Panc1 (cell line): ENCODE measurements around the gene ATG9A. TPM values are rescaled to one million over a fixed set of nuclear protein-coding genes. Genes with fewer than 3 reads are reported as not detected.

Source experiments
- ATAC-seq: fragments of 200-7000 bp; cut with Tn5 transposase; 2 replicates; pipeline ENCODE4 v1.9.1; 2020; ENCODE audit warnings: mild to moderate bottlenecking, moderate library complexity
- BruUV-seq: library from RNA; stranded (reverse); fragments of 400-500 nt; replicated peaks from 2 replicates; lab custom pipeline; 2021; lab: Mats Ljungman, UMichigan
- CTCF ChIA-PET: fragments of 300-600 bp; sonication (Branson Sonifier 250); formaldehyde crosslinking; loops from one replicate; lab custom pipeline; 2022; ENCODE audit warnings: antibody characterized with exemption; lab: Charles Lee
- POLR2A ChIA-PET: fragments of 300-600 bp; sonication (Branson Sonifier 250); formaldehyde crosslinking; loops from one replicate; lab custom pipeline; 2022; ENCODE audit warnings: antibody characterized with exemption; lab: Charles Lee
- DNase-seq: peaks from one replicate; pipeline ENCODE4 v3.0.0-alpha.2; 2010; ENCODE audit warnings: low read depth, low spot score
- H3K27ac ChIP-seq: 2 replicates; pipeline ENCODE4 v1.5.1; 2011; ENCODE audit warnings: mild to moderate bottlenecking, low read length, inconsistent platforms
- H3K27me3 ChIP-seq: fragments of 200-500 bp; sonication (Bioruptor generic); 2 replicates; pipeline ENCODE4 v1.6.0; 2014; ENCODE audit warnings: low read length, inconsistent platforms; ENCODE audit not compliant: control insufficient read depth, insufficient read depth
- H3K36me3 ChIP-seq: fragments of 200-500 bp; sonication (Bioruptor generic); 2 replicates; pipeline ENCODE4 v1.5.1; 2014; ENCODE audit warnings: inconsistent platforms, mild to moderate bottlenecking, low read length, moderate library complexity; ENCODE audit not compliant: control insufficient read depth, insufficient read depth
- H3K4me1 ChIP-seq: 2 replicates; pipeline ENCODE4 v1.5.1; 2011; ENCODE audit warnings: inconsistent platforms, mild to moderate bottlenecking, low read length, moderate library complexity; ENCODE audit not compliant: control insufficient read depth, insufficient read depth
- H3K4me3 ChIP-seq, 2 experiments: 2 replicates each; pipeline ENCODE4 v1.5.1; 2011 to 2012; ENCODE audit warnings: low read depth in 2 of 2, low read length in 2 of 2, mild to moderate bottlenecking in 2 of 2, inconsistent platforms in 1 of 2, moderate library complexity in 1 of 2
- H3K9me3 ChIP-seq: fragments of 200-500 bp; sonication (Bioruptor generic); 2 replicates; pipeline ENCODE4 v1.5.1; 2014; ENCODE audit warnings: low read depth, mild to moderate bottlenecking, inconsistent platforms, low read length, moderate library complexity; ENCODE audit not compliant: control insufficient read depth, insufficient read depth
- CTCF ChIP-seq: fragments of 450-650 bp; IDR thresholded peaks from 2 replicates; pipeline ENCODE4 v1.5.1; 2017; ENCODE audit warnings: mild to moderate bottlenecking
- POLR2AphosphoS5 ChIP-seq: IDR thresholded peaks from 2 replicates; pipeline ENCODE4 v1.6.1; 2012; ENCODE audit warnings: mild to moderate bottlenecking, low read depth, low read length, moderate library complexity
- REST ChIP-seq, 2 experiments: IDR thresholded peaks; 2 replicates each; pipeline ENCODE4 v1.6.1; 2011 to 2012; ENCODE audit warnings: low read depth in 2 of 2, control low read depth in 1 of 2, low read length in 1 of 2, mild to moderate bottlenecking in 1 of 2, moderate library complexity in 1 of 2; ENCODE audit not compliant: insufficient read depth in 1 of 2
- SIN3A ChIP-seq: IDR thresholded peaks from 2 replicates; pipeline ENCODE4 v1.6.1; 2012; ENCODE audit warnings: low read depth, mild to moderate bottlenecking, low read length, moderate library complexity, borderline replicate concordance; ENCODE audit not compliant: insufficient read depth
- in situ Hi-C: cut with HindIII; loops from 2 replicates; pipeline ENCODE4 v1.10.0; 2016; ENCODE audit warnings: low sequenced_read_pairs, low pct_unique_long_range_greater_than_20kb
- intact Hi-C: fragments of 100-400 bp; cut with micrococcal nuclease; formaldehyde crosslinking; loops from one replicate; pipeline ENCODE4 v1.10.0; 2022; ENCODE audit not compliant: unreplicated experiment
- total RNA-seq: library from RNA; stranded (reverse); gene quantifications from one replicate; pipeline ENCODE4 v1.2.1, GENCODE V29; 2021; ENCODE audit not compliant: unreplicated experiment

ATG9A gene
- total RNA-seq, 1 experiment from 2014 or later, result 75.1 TPM

- H3K27ac ChIP-seq, result peak overlapping the region; percentile 65; the same call in 1 of the 2 replicates
- H3K4me3 ChIP-seq, result no peak overlapping the region
- peaks cover 45% of the 10 kb centered on the region for H3K4me1 ChIP-seq
- ChIA-PET CTCF (interaction anchor here (0.5 to 0.6 kb wide), 2 partner anchors 101 to 179 kb away, joined by 3 to 5 read pairs; no protein-coding TSS in a partner anchor), POLR2A (interaction anchor here (0.6 kb wide), 1 partner anchor 236 kb away, joined by 13 read pairs; no protein-coding TSS in a partner anchor)
- peaks cover 5% of the 10 kb centered on the region for H3K27me3 ChIP-seq
- no peaks in the 10 kb centered on the region; the same call in 1 of the 2 replicates for H3K36me3 ChIP-seq
- no peak for TF ChIP-seq CTCF
- TF ChIP-seq REST (IDR thresholded peaks at IDR 0.05; ENCODE audit: insufficient read depth in 1 of 2, low read depth in 2 of 2, low read length in 1 of 2), result no peak
- ATAC-seq, result no peak
- in situ Hi-C loops (no loop called here), intact Hi-C loops (no loop called here)
- BruUV-seq, result no TSS peak
- no peak for DNase-seq
- H3K9me3 ChIP-seq, result no peaks in the 10 kb centered on the region
These were observed 20.8 kb upstream of the ATG9A start for GRCh38 chr2:219250049-219250781.

DNA sequence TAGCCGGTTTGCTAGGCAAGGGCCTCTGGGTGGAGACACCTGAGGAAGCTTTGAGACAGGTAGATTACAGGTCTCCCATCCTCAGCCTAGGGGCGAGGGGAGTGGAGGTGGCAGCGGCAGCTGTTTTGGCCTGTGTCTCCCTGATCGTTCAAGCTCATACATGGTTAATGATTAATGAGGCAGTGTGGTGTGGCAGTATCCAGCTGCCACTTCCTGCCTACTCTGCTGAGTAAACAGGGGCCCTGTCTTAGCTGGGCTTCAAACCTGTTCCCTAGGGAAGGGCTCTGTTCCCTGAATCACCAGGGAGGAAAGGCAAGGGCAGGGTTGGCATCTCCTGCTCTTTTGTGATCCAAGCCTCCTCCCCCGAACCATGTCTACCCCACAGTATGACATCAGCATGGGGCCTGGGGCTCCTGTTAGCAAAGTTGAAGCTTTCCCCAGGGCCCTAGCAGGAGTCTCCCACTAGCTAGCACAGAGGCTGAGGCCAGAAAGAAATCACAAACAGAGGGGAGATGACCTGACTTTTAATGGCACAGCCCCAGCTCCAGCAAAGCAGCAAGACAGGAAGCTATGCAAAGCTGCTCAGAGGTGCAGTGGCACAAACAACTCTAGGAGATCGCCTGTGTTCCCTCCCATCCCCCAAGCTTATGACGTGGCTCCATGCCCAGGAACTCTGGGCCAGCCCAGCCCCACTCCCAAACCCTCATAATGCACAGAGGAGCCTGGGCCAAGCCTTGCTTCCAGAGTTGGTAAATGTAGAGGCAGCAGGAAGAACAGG lies 20.0 kb upstream of the ATG9A start:
- ATAC-seq, result peak; percentile 7; the same call in 1 of the 2 replicates
- Histone ChIP-seq H3K27me3 (no peaks in the 10 kb centered on the region), H3K4me3 (no peak overlapping the region), H3K36me3 (no peaks in the 10 kb centered on the region; the same call in 1 of the 2 replicates), H3K9me3 (no peaks in the 10 kb centered on the region), H3K4me1 (peaks cover 50% of the 10 kb centered on the region), H3K27ac (peak overlapping the region; percentile 65)
- in situ Hi-C loops, result no loop called here
- no TSS peak for BruUV-seq
- ChIA-PET POLR2A (interaction anchor here (0.5 to 0.6 kb wide), 2 partner anchors 38 to 237 kb away, joined by 5 to 13 read pairs; no protein-coding TSS in a partner anchor), CTCF (interaction anchor here (0.6 to 1.1 kb wide), 3 partner anchors 31 to 102 kb away, joined by 3 to 6 read pairs (median 3); no protein-coding TSS in a partner anchor)
- TF ChIP-seq SIN3A, result no peak
- TF ChIP-seq POLR2AphosphoS5, result peak; percentile 11; the same call in 1 of the 2 replicates
- no peak for TF ChIP-seq CTCF
- no peak for DNase-seq
- intact Hi-C loops, result no loop called here
